HG03139 (cell line): ENCODE results near the gene VMAC.
"Not testable (repeated sequence)": the region's sequence is repeated elsewhere in the genome, so short reads cannot be mapped to it uniquely, and the experiment has no call there.

Experiments
- ATAC-seq: cut with Tn5 transposase; IDR thresholded peaks from one replicate; pipeline ENCODE4 v1.9.1; 2021; ENCODE audit not compliant: unreplicated experiment

The VMAC gene

GRCh38 chr19:5883157-5883873 lies 21.4 kb upstream of the VMAC start:
- ATAC-seq = not testable (repeated sequence)

- not testable (repeated sequence) for ATAC-seq
Measured at GRCh38 chr19:5884065-5884811, 20.4 kb upstream of the VMAC start.

GRCh38 chr19:5889288-5889971 lies 15.2 kb upstream of the VMAC start:
- ATAC-seq = no peak

GRCh38 chr19:5890099-5890498 lies 14.6 kb upstream of the VMAC start:
- no peak for ATAC-seq

GRCh38 chr19:5891572-5891937 lies 13.1 kb upstream of the VMAC start:
- no peak for ATAC-seq

- no peak for ATAC-seq
Measured at GRCh38 chr19:5891938-5892771, 12.5 kb upstream of the VMAC start.

- ATAC-seq = no peak
Measured at GRCh38 chr19:5892772-5893275, 11.8 kb upstream of the VMAC start.

GRCh38 chr19:5893296-5893903 lies 11.3 kb upstream of the VMAC start:
- no peak for ATAC-seq

GRCh38 chr19:5893907-5894703 lies 10.6 kb upstream of the VMAC start:
- no peak for ATAC-seq

- no peak for ATAC-seq
Measured at GRCh38 chr19:5894704-5895349, 9.8 kb upstream of the VMAC start.

- no peak for ATAC-seq
Measured at GRCh38 chr19:5895409-5895808, 9.3 kb upstream of the VMAC start.

- no peak for ATAC-seq
Measured at GRCh38 chr19:5895890-5896289, 8.8 kb upstream of the VMAC start.

GRCh38 chr19:5896365-5897076 lies 8.2 kb upstream of the VMAC start:
- no peak for ATAC-seq

- ATAC-seq = no peak
Measured at GRCh38 chr19:5897189-5897969, 7.3 kb upstream of the VMAC start.

- ATAC-seq = no peak
Measured at GRCh38 chr19:5899728-5900526, 4.7 kb upstream of the VMAC start.

GRCh38 chr19:5900976-5901375 lies 3.7 kb upstream of the VMAC start:
- no peak for ATAC-seq

- no peak for ATAC-seq
Measured at GRCh38 chr19:5903056-5903623, 1.5 kb upstream of the VMAC start.
